AG09309 (cell line): Measurements from ENCODE around the gene LAMA5.

ENCODE experiments used
- DNase-seq: peaks from one replicate; pipeline ENCODE4 v3.0.0-alpha.2; 2010; ENCODE audit warnings: low read depth
- H3K4me3 ChIP-seq: 2 replicates; pipeline ENCODE4 v1.5.1; 2011; ENCODE audit warnings: mild to moderate bottlenecking, low read depth, low read length, moderate library complexity; ENCODE audit not compliant: control insufficient read depth
- TF ChIP-seq, protein P1 (sequence below): IDR thresholded peaks from 2 replicates; pipeline ENCODE4 v1.5.1; 2011; ENCODE audit warnings: mild to moderate bottlenecking, low read depth, low read length, inconsistent platforms; ENCODE audit not compliant: insufficient read depth, control insufficient read depth; ENCODE audit errors: missing control alignments

Gene LAMA5

GRCh38 chr20:62411479-62412193, 44.5 kb upstream of the LAMA5 start:
- DNase-seq = no peak
- TF ChIP-seq, protein P1, sequence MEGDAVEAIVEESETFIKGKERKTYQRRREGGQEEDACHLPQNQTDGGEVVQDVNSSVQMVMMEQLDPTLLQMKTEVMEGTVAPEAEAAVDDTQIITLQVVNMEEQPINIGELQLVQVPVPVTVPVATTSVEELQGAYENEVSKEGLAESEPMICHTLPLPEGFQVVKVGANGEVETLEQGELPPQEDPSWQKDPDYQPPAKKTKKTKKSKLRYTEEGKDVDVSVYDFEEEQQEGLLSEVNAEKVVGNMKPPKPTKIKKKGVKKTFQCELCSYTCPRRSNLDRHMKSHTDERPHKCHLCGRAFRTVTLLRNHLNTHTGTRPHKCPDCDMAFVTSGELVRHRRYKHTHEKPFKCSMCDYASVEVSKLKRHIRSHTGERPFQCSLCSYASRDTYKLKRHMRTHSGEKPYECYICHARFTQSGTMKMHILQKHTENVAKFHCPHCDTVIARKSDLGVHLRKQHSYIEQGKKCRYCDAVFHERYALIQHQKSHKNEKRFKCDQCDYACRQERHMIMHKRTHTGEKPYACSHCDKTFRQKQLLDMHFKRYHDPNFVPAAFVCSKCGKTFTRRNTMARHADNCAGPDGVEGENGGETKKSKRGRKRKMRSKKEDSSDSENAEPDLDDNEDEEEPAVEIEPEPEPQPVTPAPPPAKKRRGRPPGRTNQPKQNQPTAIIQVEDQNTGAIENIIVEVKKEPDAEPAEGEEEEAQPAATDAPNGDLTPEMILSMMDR = no peak
- H3K4me3 ChIP-seq = no peak overlapping the region

- DNase-seq = no peak
- TF ChIP-seq, protein P1 = no peak
These were observed 43.8 kb upstream of the LAMA5 start for GRCh38 chr20:62410746-62411478.

DNA sequence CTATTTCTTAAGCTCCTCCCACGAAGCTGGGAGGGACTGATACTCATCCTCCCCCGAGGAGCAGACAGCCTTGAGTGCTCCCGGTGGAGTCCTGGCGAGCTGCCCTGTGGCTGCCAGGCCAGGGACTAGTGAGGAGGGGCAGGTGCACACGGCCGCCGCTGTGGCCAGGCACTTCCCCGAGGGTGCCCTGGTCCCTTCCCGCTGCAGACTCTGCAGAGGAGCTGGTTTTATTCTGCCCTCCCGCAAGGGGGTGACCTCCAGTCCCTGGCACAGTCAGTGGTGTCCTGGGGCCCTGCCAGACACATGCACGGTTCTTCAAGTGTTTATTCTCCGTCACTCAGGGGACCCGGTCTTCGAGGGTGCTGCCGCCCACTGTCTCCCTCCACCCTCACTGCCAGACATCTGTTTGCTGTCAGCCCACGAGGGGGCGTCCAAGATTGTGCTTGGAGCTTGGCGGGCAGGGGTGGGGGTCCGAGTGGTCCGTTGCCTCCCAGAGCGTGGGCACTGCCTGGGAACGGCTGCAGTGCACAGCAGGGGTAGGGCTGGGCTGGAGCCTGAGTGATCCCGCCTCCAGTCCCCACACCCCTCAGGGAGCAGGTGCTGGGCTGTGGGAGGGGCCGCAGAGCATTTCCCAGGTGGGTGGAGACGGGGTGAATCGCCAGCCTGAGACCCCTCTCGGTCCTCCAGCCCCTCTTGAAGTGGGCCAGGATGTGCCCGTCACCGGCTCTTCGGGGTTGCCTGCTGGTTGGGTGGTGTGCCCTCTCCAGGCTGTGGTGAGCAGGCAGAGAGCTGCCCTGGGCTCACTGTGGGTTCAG, 43.0 kb upstream of the LAMA5 start:
- H3K4me3 ChIP-seq = no peak overlapping the region
- TF ChIP-seq, protein P1 = peak; percentile 51
- DNase-seq = no peak

More at GRCh38 chr20:62410746-62411478, 43.8 kb upstream of the LAMA5 start:
- H3K4me3 ChIP-seq = no peak overlapping the region

DNA sequence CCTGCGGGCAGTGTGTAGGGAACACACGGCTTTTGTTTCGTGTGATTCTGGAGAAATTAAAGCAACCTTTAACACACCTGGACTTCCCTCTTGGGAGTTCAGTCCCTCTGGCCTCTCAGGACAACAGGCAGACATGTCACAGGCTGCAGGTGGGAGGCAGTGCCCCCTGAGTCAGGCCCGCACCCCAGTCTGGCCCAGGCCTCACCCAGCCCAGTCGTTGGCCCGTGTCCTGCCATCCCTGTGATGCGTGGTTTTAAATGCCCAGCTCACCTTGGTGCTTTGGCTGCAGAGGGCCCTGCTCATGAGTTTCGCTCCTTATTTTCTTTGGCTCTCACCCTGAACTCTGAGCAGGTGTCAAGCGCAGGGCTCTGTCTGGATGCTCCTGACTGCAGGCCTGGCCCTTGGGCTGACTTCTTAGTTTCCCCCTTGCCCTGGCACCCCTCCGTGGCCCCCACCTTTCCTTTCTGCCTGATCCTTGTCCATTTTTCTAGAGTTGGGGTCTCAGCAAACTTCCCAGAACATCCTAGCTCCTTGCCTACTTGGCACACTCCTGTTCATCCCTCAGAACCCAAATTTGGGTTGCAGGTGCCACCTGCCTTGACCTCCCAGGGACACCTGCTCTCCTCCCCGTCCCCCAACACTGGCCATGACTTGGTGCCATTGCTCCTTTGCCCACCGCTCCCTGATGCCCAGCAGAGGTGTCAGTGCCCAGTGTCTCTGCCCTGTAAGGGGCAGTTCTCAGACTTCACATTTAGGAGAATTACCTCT, 42.2 kb upstream of the LAMA5 start:
- TF ChIP-seq, protein P1 = no peak
- DNase-seq = no peak
- no peak overlapping the region for H3K4me3 ChIP-seq

DNA sequence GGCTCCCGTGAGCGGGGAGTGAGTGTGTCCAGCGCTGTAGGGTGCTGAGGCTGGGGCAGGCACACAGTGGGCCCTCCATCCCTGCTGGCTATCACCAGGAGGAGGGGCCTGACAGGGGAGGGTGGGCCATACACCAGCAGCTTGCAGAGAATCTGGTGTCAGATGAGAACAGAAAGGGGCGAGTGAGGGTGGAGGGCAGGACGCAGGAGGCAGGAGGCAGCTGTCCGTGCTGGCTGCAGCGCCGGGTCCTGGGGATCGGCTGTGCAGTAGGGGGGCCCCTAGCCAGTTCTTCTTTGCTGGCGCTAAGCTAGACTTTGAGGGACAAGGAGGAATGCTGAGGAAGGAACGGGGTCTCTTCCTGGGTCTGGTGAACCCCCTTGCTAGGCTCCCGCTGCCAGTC, 41.5 kb upstream of the LAMA5 start:
- no peak overlapping the region for H3K4me3 ChIP-seq
- TF ChIP-seq, protein P1 = no peak
- DNase-seq = no peak

DNA sequence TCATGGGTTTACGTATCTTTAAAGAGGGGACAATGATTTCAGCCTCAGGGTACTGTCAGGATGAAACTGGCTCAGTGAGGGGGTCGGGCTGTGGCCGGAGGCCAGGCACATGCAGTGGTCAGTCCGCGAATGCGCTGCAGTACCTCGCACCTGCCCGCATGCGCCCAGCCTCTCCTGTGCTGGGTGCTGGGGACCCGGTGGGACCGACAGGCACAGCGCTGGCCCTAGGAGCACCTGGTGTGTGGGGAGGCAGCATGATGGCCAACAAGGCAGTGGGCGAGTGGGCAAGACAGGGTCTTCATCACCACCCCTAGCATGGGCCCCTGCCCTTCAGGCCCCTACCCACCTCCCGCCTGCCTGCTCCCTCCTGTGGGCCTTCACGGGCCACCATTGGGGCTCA, 40.9 kb upstream of the LAMA5 start:
- H3K4me3 ChIP-seq = no peak overlapping the region
- no peak for DNase-seq
- TF ChIP-seq, protein P1 = no peak
